HG03460 (cell line): ENCODE data around the gene REEP6.

Source experiments
- ATAC-seq: cut with Tn5 transposase; IDR thresholded peaks from one replicate; pipeline ENCODE4 v1.9.1; 2021; ENCODE audit not compliant: unreplicated experiment

REEP6 gene

GRCh38 chr19:1456121-1456900 lies 34.7 kb upstream of the REEP6 start:
- ATAC-seq: no peak

GRCh38 chr19:1457031-1457739 lies 33.8 kb upstream of the REEP6 start:
- ATAC-seq: no peak

- ATAC-seq: no peak
These were observed 33.1 kb upstream of the REEP6 start for GRCh38 chr19:1457892-1458291.

- ATAC-seq: no peak
These were observed 31.5 kb upstream of the REEP6 start for GRCh38 chr19:1459479-1459878.

GRCh38 chr19:1460033-1460995 lies 30.7 kb upstream of the REEP6 start:
- no peak for ATAC-seq

GRCh38 chr19:1461862-1462261 lies 29.1 kb upstream of the REEP6 start:
- ATAC-seq: no peak

GRCh38 chr19:1465191-1466016 lies 25.6 kb upstream of the REEP6 start:
- ATAC-seq: no peak

- ATAC-seq: no peak
These were observed 24.9 kb upstream of the REEP6 start for GRCh38 chr19:1466018-1466460.

GRCh38 chr19:1466461-1467214 lies 24.3 kb upstream of the REEP6 start:
- no peak for ATAC-seq

- ATAC-seq: no peak
These were observed 23.8 kb upstream of the REEP6 start for GRCh38 chr19:1467215-1467489.

GRCh38 chr19:1467490-1468273 lies 23.3 kb upstream of the REEP6 start:
- no peak for ATAC-seq

GRCh38 chr19:1468274-1468820 lies 22.6 kb upstream of the REEP6 start:
- ATAC-seq: no peak

- ATAC-seq: no peak
These were observed 22.1 kb upstream of the REEP6 start for GRCh38 chr19:1468821-1469254.

GRCh38 chr19:1469255-1470054 lies 21.5 kb upstream of the REEP6 start:
- ATAC-seq: no peak

GRCh38 chr19:1470055-1470304 lies 21.0 kb upstream of the REEP6 start:
- no peak for ATAC-seq

- no peak for ATAC-seq
These were observed 20.5 kb upstream of the REEP6 start for GRCh38 chr19:1470305-1471009.

GRCh38 chr19:1471010-1471514 lies 19.9 kb upstream of the REEP6 start:
- no peak for ATAC-seq
